IMR-90 (cell line): ENCODE results near the gene PPA2. TPM values are rescaled to one million over a fixed set of nuclear protein-coding genes. Genes with fewer than 3 reads are reported as not detected.
A peak's percentile ranks its signal among the peaks of the same experiment; 100 is the strongest.

ENCODE experiments used
- ATAC-seq: fragments of 200-7000 bp; cut with Tn5 transposase; 2 replicates; pipeline ENCODE4 v1.9.1; 2020; ENCODE audit warnings: low read depth, mild to moderate bottlenecking, moderate library complexity
- BruUV-seq: library from RNA; stranded (reverse); fragments of 400-500 nt; replicated peaks from 2 replicates; lab custom pipeline; 2021; lab: Mats Ljungman, UMichigan
- CTCF ChIA-PET: fragments of 300-600 bp; formaldehyde crosslinking; extraction: SDS; loops from one replicate; lab custom pipeline; 2021; ENCODE audit warnings: antibody characterized with exemption; lab: Yijun Ruan, JAX
- POLR2A ChIA-PET: fragments of 300-600 bp; sonication (Branson Sonifier 250); formaldehyde crosslinking; loops from one replicate; lab custom pipeline; 2022; ENCODE audit warnings: antibody characterized with exemption; ENCODE audit not compliant: unreplicated experiment; lab: Charles Lee
- DNase-seq: peaks from one replicate; pipeline ENCODE4 v3.0.0; 2013
- H2AFZ ChIP-seq: replicated peaks from 2 replicates; pipeline ENCODE3; 2013; ENCODE audit warnings: low read length, mild to moderate bottlenecking; ENCODE audit not compliant: poor library complexity
- H2AK5ac ChIP-seq: 2 replicates; pipeline ENCODE4 v1.6.1; 2013; ENCODE audit warnings: low read depth, low read length, inconsistent platforms
- H2AK9ac ChIP-seq: replicated peaks from 2 replicates; pipeline ENCODE3; 2013; ENCODE audit warnings: mild to moderate bottlenecking, low read depth, low read length, moderate library complexity; ENCODE audit not compliant: poor library complexity
- H2BK120ac ChIP-seq: 2 replicates; pipeline ENCODE4 v1.6.1; 2013; ENCODE audit warnings: low read depth, low read length, inconsistent platforms
- H2BK15ac ChIP-seq: 3 replicates; pipeline ENCODE4 v1.6.1; 2013; ENCODE audit warnings: low read depth, low read length, inconsistent platforms
- H2BK20ac ChIP-seq: 2 replicates; pipeline ENCODE4 v1.6.1; 2013; ENCODE audit warnings: low read depth, mild to moderate bottlenecking, inconsistent platforms, low read length, moderate library complexity
- H2BK5ac ChIP-seq: 2 replicates; pipeline ENCODE4 v1.6.1; 2013; ENCODE audit warnings: mild to moderate bottlenecking, low read depth, low read length, inconsistent platforms; ENCODE audit not compliant: poor library complexity, severe bottlenecking
- H3K14ac ChIP-seq: replicated peaks from 2 replicates; pipeline ENCODE4 v1.6.1; 2013; ENCODE audit warnings: low read depth, low read length, inconsistent platforms
- H3K18ac ChIP-seq: 2 replicates; pipeline ENCODE4 v1.6.1; 2013; ENCODE audit warnings: low read depth, low read length, control low read depth
- H3K23ac ChIP-seq: 2 replicates; pipeline ENCODE4 v1.6.1; 2013; ENCODE audit warnings: low read depth, low read length, inconsistent platforms
- H3K27ac ChIP-seq: 2 replicates; pipeline ENCODE4 v1.5.1; 2013; ENCODE audit warnings: mild to moderate bottlenecking, control low read depth, low read length; ENCODE audit not compliant: insufficient read depth
- H3K27me3 ChIP-seq: 2 replicates; pipeline ENCODE4 v1.6.1; 2013; ENCODE audit warnings: low read length; ENCODE audit not compliant: control insufficient read depth, insufficient read depth
- H3K36me3 ChIP-seq: 2 replicates; pipeline ENCODE4 v1.6.1; 2013; ENCODE audit warnings: low read length, mixed read lengths; ENCODE audit not compliant: control insufficient read depth, insufficient read depth
- H3K4ac ChIP-seq: 2 replicates; pipeline ENCODE4 v1.6.1; 2013; ENCODE audit warnings: low read depth, low read length, inconsistent platforms
- H3K4me1 ChIP-seq: 2 replicates; pipeline ENCODE4 v1.6.1; 2013; ENCODE audit warnings: low read length, mixed read lengths; ENCODE audit not compliant: control insufficient read depth, insufficient read depth
- H3K4me2 ChIP-seq: 2 replicates; pipeline ENCODE4 v1.6.1; 2013; ENCODE audit warnings: low read depth, mild to moderate bottlenecking, control low read depth, low read length, moderate library complexity
- H3K4me3 ChIP-seq: 2 replicates; pipeline ENCODE4 v1.5.1; 2013; ENCODE audit warnings: low read depth, mild to moderate bottlenecking, control low read depth, low read length, moderate library complexity; ENCODE audit not compliant: insufficient read depth
- H3K56ac ChIP-seq: 2 replicates; pipeline ENCODE4 v1.6.1; 2013; ENCODE audit warnings: low read length, inconsistent platforms; ENCODE audit not compliant: insufficient read depth; ENCODE audit errors: extremely low read depth
- H3K79me1 ChIP-seq, 2 experiments: 2 replicates each; pipeline ENCODE4 v1.6.1; 2013; ENCODE audit warnings: low read length in 2 of 2, inconsistent platforms in 1 of 2, low read depth in 1 of 2
- H3K9ac ChIP-seq: 2 replicates; pipeline ENCODE4 v1.6.1; 2013; ENCODE audit warnings: low read depth, low read length, control low read depth
- H3K9me1 ChIP-seq: 2 replicates; pipeline ENCODE4 v1.6.1; 2013; ENCODE audit warnings: low read length, inconsistent platforms; ENCODE audit not compliant: insufficient read depth
- H3K9me3 ChIP-seq: 2 replicates; pipeline ENCODE4 v1.6.1; 2013; ENCODE audit warnings: low read length; ENCODE audit not compliant: control insufficient read depth, insufficient read depth
- H4K20me1 ChIP-seq: 2 replicates; pipeline ENCODE4 v1.6.1; 2013; ENCODE audit warnings: low read length, inconsistent platforms; ENCODE audit not compliant: insufficient read depth
- H4K5ac ChIP-seq: 2 replicates; pipeline ENCODE4 v1.6.1; 2013; ENCODE audit warnings: mild to moderate bottlenecking, low read depth, low read length, control low read depth
- H4K8ac ChIP-seq, 2 experiments: 2 replicates each; pipeline ENCODE4 v1.6.1; 2013; ENCODE audit warnings: low read depth in 2 of 2, low read length in 2 of 2, control low read depth in 1 of 2, inconsistent platforms in 1 of 2
- H4K91ac ChIP-seq: 2 replicates; pipeline ENCODE4 v1.6.1; 2013; ENCODE audit warnings: low read depth, low read length, inconsistent platforms; ENCODE audit not compliant: insufficient read depth
- MXI1 ChIP-seq: IDR thresholded peaks from 2 replicates; pipeline ENCODE4 v1.6.1; 2012; ENCODE audit warnings: low read depth, mild to moderate bottlenecking, low read length, moderate library complexity, borderline replicate concordance
- NFE2L2 ChIP-seq: fragments of 150-350 bp; IDR thresholded peaks from 2 replicates; pipeline ENCODE4 v1.6.1; 2016; ENCODE audit warnings: low read depth, mild to moderate bottlenecking, low read length
- RFX5 ChIP-seq: IDR thresholded peaks from 2 replicates; pipeline ENCODE4 v1.8.0; 2012; ENCODE audit warnings: low read depth, mild to moderate bottlenecking, low read length, moderate library complexity
- WGBS, 2 experiments: methylation state at CpG; one replicate each; pipeline versions ENCODE4 v1.1.5 to v1.1.7; 2013; ENCODE audit warnings: missing lambda C conversion rate in 2 of 2; ENCODE audit not compliant: insufficient read length in 1 of 2; ENCODE audit errors: extremely low coverage in 2 of 2; 5-methylcytosine and 5-hydroxymethylcytosine counted together
- dilution Hi-C: fragments of 300-500 bp; cut with HindIII; formaldehyde crosslinking; loops from one replicate; pipeline ENCODE4 v1.14.3; 2018; ENCODE audit warnings: low sequenced_read_pairs; ENCODE audit not compliant: unreplicated experiment
- in situ Hi-C: fragments of 300-500 bp; cut with MboI; formaldehyde crosslinking; loops from 3 replicates; pipeline ENCODE4 v1.14.3; 2019; ENCODE audit warnings: low sequenced_read_pairs, inconsistent platforms, mixed read lengths
- intact Hi-C: fragments of 100-400 bp; cut with micrococcal nuclease; formaldehyde crosslinking; loops from 2 replicates; pipeline ENCODE4 v1.10.0; 2022
- polyA plus RNA-seq, 3 experiments: library from polyadenylated mRNA; depleted of rRNA; stranded (reverse); fragments of >200 nt; gene quantifications; 2 replicates each; pipeline ENCODE4 v1.2.3, GENCODE V29; 2012; ENCODE audit warnings: low replicate concordance in 1 of 3
- total RNA-seq: library from RNA; depleted of rRNA; stranded (reverse); fragments of >200 nt; gene quantifications from 2 replicates; pipeline ENCODE4 v1.2.3, GENCODE V29; 2012

The PPA2 gene
- total and polyA plus RNA-seq, 2 of the 4 experiments (the other 2 are of a cell fraction) = 43.1 to 52.5 TPM

DNA sequence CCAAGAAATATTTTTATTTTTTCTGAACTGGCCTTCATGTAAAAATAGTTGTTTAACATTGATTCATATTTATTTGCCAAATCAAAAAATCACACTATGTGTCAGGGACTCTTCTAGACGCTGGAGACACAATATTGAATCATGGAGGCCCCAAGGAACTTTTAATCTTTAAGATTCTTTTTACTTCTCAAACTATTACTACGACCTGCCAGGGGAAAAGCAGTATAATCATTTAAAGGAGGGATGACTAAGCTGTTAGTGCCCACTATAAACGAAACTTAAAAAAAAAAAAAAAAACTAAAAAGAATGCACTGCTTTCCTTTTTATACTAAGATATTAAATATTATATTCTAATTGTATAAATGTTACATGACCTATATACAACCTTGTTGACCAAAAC, 84.7 kb downstream of the PPA2 start:
- Histone ChIP-seq H3K23ac (no peak overlapping the region), H2BK120ac (no peak overlapping the region), H2AK5ac (no peak overlapping the region), H3K9me3 (no peaks in the 10 kb centered on the region), H3K14ac (no peak overlapping the region), H3K4ac (no peak overlapping the region), H3K4me3 (no peak overlapping the region), H2BK5ac (no peak overlapping the region), H4K91ac (no peak overlapping the region), H3K79me1 (no peaks in the 10 kb centered on the region), H2BK20ac (no peak overlapping the region), H4K20me1 (no peaks in the 10 kb centered on the region), H2AK9ac (no peak overlapping the region), H3K56ac (no peak overlapping the region), H3K18ac (no peak overlapping the region), H3K4me1 (no peaks in the 10 kb centered on the region), H3K9ac (no peak overlapping the region), H4K5ac (no peak overlapping the region), H3K27me3 (no peaks in the 10 kb centered on the region), H3K4me2 (no peak overlapping the region), H2AFZ (no peak overlapping the region), H3K36me3 (0 out of 2 replicates have a peak, but pooled peaks cover 4% of the 10 kb centered on the region), H2BK15ac (no peak overlapping the region), H4K8ac (no peak overlapping the region), H3K27ac (no peak overlapping the region), H3K9me1 (peaks cover 3% of the 10 kb centered on the region; the same call in 1 of the 2 replicates)
- CTCF ChIA-PET = no interaction called here
- peak; percentile 48 for DNase-seq
- in situ Hi-C loops (no loop called here), intact Hi-C loops (no loop called here), dilution Hi-C loops (no loop called here)
- POLR2A ChIA-PET = no interaction called here
- no CpG with 5 or more reads among the region's 3 CpGs for WGBS, 2 experiments
- peak; percentile 42; the same call in 1 of the 2 replicates for TF ChIP-seq NFE2L2
- TF ChIP-seq RFX5 = no peak
- no peak for TF ChIP-seq MXI1
- BruUV-seq = no TSS peak
- peak; percentile 70 for ATAC-seq
